HepG2 (cell line): ENCODE results near the gene GPR31. TPM values are rescaled to one million over a fixed set of nuclear protein-coding genes. Genes with fewer than 3 reads are reported as not detected.

Source experiments
- ATAD3A ChIP-seq: sonication (generic); formaldehyde crosslinking; IDR thresholded peaks from 2 replicates; pipeline ENCODE4 v1.4.0; 2020; ENCODE audit warnings: missing genetic modification reagents
- FOXA1 ChIP-seq, 2 experiments: fragments of 450-650 bp in 1 of 2; sonication (generic) in 1 of 2; formaldehyde crosslinking in 1 of 2; IDR thresholded peaks; 2 replicates each; pipeline versions ENCODE4 v1.4.0 to v1.6.1; 2016 to 2020; ENCODE audit warnings: missing genetic modification reagents in 1 of 2
- MBNL3 ChIP-seq: fragments of 250-450 bp; sonication (Bioruptor Pico); conservative IDR thresholded peaks from 2 replicates; pipeline ENCODE4 v1.8.0; 2022; ENCODE audit warnings: mild to moderate bottlenecking, inconsistent platforms
- NFRKB ChIP-seq: fragments of 450-650 bp; IDR thresholded peaks from 2 replicates; pipeline ENCODE4 v1.6.1; 2017
- RCOR2 ChIP-seq: IDR thresholded peaks from 2 replicates; pipeline ENCODE4 v1.6.1; 2016; ENCODE audit warnings: missing biosample characterization, missing genetic modification reagents
- RFX1 ChIP-seq: fragments of 450-650 bp; IDR thresholded peaks from 2 replicates; pipeline ENCODE4 v1.6.1; 2017
- SYNCRIP ChIP-seq: fragments of 200-400 bp; formaldehyde crosslinking; IDR thresholded peaks from 2 replicates; pipeline ENCODE4 v1.6.1; 2018; ENCODE audit warnings: mild to moderate bottlenecking, low read depth, low read length; ENCODE audit not compliant: insufficient read depth
- TAF1 ChIP-seq: sonication (generic); formaldehyde crosslinking; IDR thresholded peaks from 2 replicates; pipeline ENCODE4 v1.4.0; 2020; ENCODE audit warnings: missing genetic modification reagents
- ZBTB20 ChIP-seq: sonication (generic); formaldehyde crosslinking; IDR thresholded peaks from 2 replicates; pipeline ENCODE4 v1.8.1; 2023; ENCODE audit warnings: missing genetic modification reagents, low read depth, mild to moderate bottlenecking, borderline replicate concordance
- ZFP36 ChIP-seq: fragments of 150-350 bp; IDR thresholded peaks from 2 replicates; pipeline ENCODE4 v1.6.1; 2018; ENCODE audit warnings: borderline replicate concordance, low read length, low read depth; ENCODE audit not compliant: partially characterized antibody
- ZNF251 ChIP-seq: sonication (generic); formaldehyde crosslinking; IDR thresholded peaks from 2 replicates; pipeline ENCODE4 v1.9.0; 2021; ENCODE audit warnings: mild to moderate bottlenecking, missing genetic modification reagents
- ZNF296 ChIP-seq: sonication (generic); formaldehyde crosslinking; conservative IDR thresholded peaks from 2 replicates; pipeline ENCODE4 v1.5.0; 2020; ENCODE audit warnings: mild to moderate bottlenecking, missing genetic modification reagents
- ZNF605 ChIP-seq: sonication (generic); formaldehyde crosslinking; IDR thresholded peaks from 2 replicates; pipeline ENCODE4 v1.8.0; 2022; ENCODE audit warnings: mild to moderate bottlenecking, missing genetic modification reagents
- polyA plus RNA-seq, 8 experiments: library from polyadenylated mRNA; depleted of rRNA in 3 of 8; stranded (reverse) in 7 of 8; unstranded in 1 of 8; fragments of >200 nt; fragmentation: Illumina TruSeq in 4 of 8; extraction: Trizol in 4 of 8; gene quantifications; 2 replicates each; pipeline versions ENCODE4 v1.2.1 to v1.2.3, GENCODE V29; 2011 to 2016; ENCODE audit warnings: low read depth in 4 of 8, missing spikeins in 1 of 8, mixed read lengths in 1 of 8; ENCODE audit not compliant: insufficient read depth in 1 of 8
- total RNA-seq, 5 experiments: library from RNA; depleted of rRNA; stranded (reverse); fragments of >200 nt; fragmentation: Illumina TruSeq; extraction: Trizol; gene quantifications; 2 replicates each; pipeline ENCODE4 v1.2.3, GENCODE V29; 2016; ENCODE audit warnings: low read depth in 1 of 5
- TF ChIP-seq, protein P1 (sequence below): sonication (generic); formaldehyde crosslinking; IDR thresholded peaks from one replicate; pipeline ENCODE4 v1.5.1; 2020; ENCODE audit warnings: mild to moderate bottlenecking, missing genetic modification reagents; ENCODE audit errors: not compliant biosample characterization
- TF ChIP-seq, protein P2 (sequence below): IDR thresholded peaks from 2 replicates; pipeline ENCODE4 v1.6.1; 2016; ENCODE audit warnings: missing compliant biosample characterization, missing genetic modification reagents, borderline replicate concordance
- TF ChIP-seq, protein P3 (sequence below): sonication (generic); formaldehyde crosslinking; IDR thresholded peaks from 2 replicates; pipeline ENCODE4 v1.5.0; 2020; ENCODE audit warnings: mild to moderate bottlenecking, missing genetic modification reagents, borderline replicate concordance

The GPR31 gene
- total and polyA plus RNA-seq, 2 of the 13 experiments (the other 11 are each of a cell fraction or from before 2014, with no cell fraction given): not detected

DNA sequence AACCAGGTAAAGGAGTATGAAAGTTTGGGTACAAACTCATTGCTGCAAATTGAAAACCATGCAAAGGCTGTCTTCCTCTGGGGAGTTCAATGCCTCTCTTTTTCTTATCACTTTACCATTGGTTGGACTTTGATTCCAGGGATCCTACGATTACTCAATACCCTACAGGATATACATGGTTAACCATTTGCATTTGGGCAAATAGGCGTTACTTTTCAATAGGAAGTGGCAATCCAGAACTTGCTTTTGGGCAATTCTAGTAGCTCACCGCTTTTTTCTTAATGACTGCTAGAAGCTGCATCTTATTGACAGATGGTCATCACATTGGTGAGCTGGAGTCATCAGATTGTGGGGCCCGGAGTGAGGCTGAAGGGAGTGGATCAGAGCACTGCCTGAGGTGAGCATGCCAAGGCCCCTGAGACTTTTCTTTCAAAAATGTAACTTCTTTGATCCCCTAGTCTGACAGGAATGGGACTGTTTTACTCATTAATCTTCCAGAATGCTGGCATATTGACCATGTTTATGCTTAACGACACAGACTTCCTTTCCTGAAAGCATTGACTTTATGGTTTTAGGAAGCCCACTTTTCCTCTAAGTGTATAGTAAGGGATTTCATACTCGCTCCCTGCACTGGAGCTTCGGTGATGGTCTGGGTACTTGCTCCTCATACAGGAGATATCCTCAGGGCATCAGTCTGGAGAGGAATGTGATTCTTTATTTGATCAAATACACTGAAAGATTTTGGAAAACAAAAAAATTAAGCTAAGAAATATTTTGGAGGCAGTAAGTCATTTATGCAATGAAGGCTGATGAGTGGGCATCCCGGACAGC, 34.7 kb downstream of the GPR31 start, which contains the start of gene CCR6 (continued):
- TF ChIP-seq, protein P1, sequence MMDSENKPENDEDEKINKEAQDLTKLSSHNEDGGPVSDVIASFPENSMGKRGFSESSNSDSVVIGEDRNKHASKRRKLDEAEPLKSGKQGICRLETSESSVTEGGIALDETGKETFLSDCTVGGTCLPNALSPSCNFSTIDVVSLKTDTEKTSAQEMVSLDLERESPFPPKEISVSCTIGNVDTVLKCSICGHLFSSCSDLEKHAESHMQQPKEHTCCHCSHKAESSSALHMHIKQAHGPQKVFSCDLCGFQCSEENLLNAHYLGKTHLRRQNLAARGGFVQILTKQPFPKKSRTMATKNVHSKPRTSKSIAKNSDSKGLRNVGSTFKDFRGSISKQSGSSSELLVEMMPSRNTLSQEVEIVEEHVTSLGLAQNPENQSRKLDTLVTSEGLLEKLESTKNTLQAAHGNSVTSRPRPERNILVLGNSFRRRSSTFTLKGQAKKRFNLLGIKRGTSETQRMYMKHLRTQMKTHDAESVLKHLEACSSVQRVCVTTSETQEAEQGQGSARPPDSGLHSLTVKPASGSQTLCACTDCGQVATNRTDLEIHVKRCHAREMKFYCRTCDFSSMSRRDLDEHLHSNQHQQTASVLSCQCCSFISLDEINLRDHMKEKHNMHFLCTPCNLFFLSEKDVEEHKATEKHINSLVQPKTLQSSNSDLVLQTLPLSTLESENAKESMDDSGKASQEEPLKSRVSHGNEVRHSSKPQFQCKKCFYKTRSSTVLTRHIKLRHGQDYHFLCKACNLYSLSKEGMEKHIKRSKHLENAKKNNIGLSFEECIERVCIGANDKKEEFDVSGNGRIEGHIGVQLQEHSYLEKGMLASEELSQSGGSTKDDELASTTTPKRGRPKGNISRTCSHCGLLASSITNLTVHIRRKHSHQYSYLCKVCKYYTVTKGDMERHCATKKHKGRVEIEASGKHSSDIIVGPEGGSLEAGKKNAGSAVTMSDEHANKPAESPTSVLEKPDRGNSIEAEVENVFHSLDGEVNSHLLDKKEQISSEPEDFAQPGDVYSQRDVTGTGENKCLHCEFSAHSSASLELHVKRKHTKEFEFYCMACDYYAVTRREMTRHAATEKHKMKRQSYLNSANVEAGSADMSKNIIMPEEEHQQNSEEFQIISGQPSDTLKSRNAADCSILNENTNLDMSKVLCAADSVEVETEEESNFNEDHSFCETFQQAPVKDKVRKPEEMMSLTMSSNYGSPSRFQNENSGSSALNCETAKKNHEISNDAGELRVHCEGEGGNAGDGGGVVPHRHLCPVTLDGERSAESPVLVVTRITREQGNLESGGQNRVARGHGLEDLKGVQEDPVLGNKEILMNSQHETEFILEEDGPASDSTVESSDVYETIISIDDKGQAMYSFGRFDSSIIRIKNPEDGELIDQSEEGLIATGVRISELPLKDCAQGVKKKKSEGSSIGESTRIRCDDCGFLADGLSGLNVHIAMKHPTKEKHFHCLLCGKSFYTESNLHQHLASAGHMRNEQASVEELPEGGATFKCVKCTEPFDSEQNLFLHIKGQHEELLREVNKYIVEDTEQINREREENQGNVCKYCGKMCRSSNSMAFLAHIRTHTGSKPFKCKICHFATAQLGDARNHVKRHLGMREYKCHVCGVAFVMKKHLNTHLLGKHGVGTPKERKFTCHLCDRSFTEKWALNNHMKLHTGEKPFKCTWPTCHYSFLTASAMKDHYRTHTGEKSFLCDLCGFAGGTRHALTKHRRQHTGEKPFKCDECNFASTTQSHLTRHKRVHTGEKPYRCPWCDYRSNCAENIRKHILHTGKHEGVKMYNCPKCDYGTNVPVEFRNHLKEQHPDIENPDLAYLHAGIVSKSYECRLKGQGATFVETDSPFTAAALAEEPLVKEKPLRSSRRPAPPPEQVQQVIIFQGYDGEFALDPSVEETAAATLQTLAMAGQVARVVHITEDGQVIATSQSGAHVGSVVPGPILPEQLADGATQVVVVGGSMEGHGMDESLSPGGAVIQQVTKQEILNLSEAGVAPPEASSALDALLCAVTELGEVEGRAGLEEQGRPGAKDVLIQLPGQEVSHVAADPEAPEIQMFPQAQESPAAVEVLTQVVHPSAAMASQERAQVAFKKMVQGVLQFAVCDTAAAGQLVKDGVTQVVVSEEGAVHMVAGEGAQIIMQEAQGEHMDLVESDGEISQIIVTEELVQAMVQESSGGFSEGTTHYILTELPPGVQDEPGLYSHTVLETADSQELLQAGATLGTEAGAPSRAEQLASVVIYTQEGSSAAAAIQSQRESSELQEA (CRISPR knock-in tag): no peak
- TF ChIP-seq ZBTB20 (CRISPR knock-in tag) (peak; percentile 79), ATAD3A (no peak), MBNL3 (CRISPR knock-in tag) (no peak), FOXA1 (IDR thresholded peaks at IDR 0.05) (no peak), FOXA1 (CRISPR knock-in tag; IDR thresholded peaks at IDR 0.05) (peak; percentile 58; the same call in 1 of the 2 replicates), SYNCRIP (no peak), TAF1 (0 out of 2 replicates have a peak, but pooled peaks have one; percentile 24), ZNF605 (CRISPR knock-in tag) (no peak), RFX1 (no peak), ZFP36 (no peak), NFRKB (no peak), RCOR2 (CRISPR knock-in tag) (peak; percentile 80; the same call in 1 of the 2 replicates), ZNF251 (no peak), ZNF296 (CRISPR knock-in tag) (no peak)
- TF ChIP-seq, protein P2, sequence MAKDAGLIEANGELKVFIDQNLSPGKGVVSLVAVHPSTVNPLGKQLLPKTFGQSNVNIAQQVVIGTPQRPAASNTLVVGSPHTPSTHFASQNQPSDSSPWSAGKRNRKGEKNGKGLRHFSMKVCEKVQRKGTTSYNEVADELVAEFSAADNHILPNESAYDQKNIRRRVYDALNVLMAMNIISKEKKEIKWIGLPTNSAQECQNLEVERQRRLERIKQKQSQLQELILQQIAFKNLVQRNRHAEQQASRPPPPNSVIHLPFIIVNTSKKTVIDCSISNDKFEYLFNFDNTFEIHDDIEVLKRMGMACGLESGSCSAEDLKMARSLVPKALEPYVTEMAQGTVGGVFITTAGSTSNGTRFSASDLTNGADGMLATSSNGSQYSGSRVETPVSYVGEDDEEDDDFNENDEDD (CRISPR knock-in tag): no peak
- TF ChIP-seq, protein P3, sequence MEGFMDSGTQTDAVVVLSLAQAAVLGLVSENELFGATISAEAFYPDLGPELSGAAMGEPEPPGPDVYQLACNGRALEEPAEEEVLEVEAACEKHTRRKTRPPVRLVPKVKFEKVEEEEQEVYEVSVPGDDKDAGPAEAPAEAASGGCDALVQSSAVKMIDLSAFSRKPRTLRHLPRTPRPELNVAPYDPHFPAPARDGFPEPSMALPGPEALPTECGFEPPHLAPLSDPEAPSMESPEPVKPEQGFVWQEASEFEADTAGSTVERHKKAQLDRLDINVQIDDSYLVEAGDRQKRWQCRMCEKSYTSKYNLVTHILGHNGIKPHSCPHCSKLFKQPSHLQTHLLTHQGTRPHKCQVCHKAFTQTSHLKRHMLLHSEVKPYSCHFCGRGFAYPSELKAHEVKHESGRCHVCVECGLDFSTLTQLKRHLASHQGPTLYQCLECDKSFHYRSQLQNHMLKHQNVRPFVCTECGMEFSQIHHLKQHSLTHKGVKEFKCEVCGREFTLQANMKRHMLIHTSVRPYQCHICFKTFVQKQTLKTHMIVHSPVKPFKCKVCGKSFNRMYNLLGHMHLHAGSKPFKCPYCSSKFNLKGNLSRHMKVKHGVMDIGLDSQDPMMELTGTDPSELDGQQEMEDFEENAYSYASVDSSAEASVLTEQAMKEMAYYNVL (CRISPR knock-in tag): peak; percentile 75; the same call in 1 of the 2 replicates
